Smooth muscle cell (in vitro differentiated cells): ENCODE measurements around the gene PITRM1. TPM values are rescaled to one million over a fixed set of nuclear protein-coding genes. Genes with fewer than 3 reads are reported as not detected.

Experiments
- DNase-seq: peaks from one replicate; lab custom pipeline; 2025; ENCODE audit not compliant: unreplicated experiment; lab: John Stamatoyannopoulos, UW
- H2AFZ ChIP-seq: fragments of 200-600 bp; sonication (generic); 2 replicates; pipeline ENCODE4 v1.6.0; 2016; ENCODE audit warnings: antibody characterized with exemption, low read depth, mild to moderate bottlenecking
- H3F3A ChIP-seq: fragments of 200-600 bp; sonication (generic); 2 replicates; pipeline ENCODE4 v1.6.0; 2017; ENCODE audit warnings: antibody characterized with exemption, low read depth
- H3K27ac ChIP-seq: fragments of 200-600 bp; sonication (generic); 2 replicates; pipeline ENCODE4 v1.5.1; 2016; ENCODE audit warnings: low read depth, mild to moderate bottlenecking
- H3K27me3 ChIP-seq: fragments of 200-600 bp; sonication (generic); 2 replicates; pipeline ENCODE4 v1.6.1; 2016; ENCODE audit warnings: low read depth, mild to moderate bottlenecking
- H3K36me3 ChIP-seq: fragments of 200-600 bp; sonication (generic); 2 replicates; pipeline ENCODE4 v1.5.1; 2016; ENCODE audit warnings: low read depth
- H3K4me1 ChIP-seq: fragments of 200-600 bp; sonication (generic); 2 replicates; pipeline ENCODE4 v1.5.1; 2016; ENCODE audit warnings: low read depth
- H3K4me2 ChIP-seq: fragments of 200-600 bp; sonication (generic); 2 replicates; pipeline ENCODE4 v1.6.0; 2016; ENCODE audit warnings: mild to moderate bottlenecking
- H3K4me3 ChIP-seq: fragments of 200-600 bp; sonication (generic); 2 replicates; pipeline ENCODE4 v1.5.1; 2016; ENCODE audit warnings: mild to moderate bottlenecking
- H3K79me2 ChIP-seq: fragments of 200-600 bp; sonication (generic); 2 replicates; pipeline ENCODE4 v1.6.0; 2016; ENCODE audit warnings: low read depth, mild to moderate bottlenecking
- H3K9ac ChIP-seq: fragments of 200-600 bp; sonication (generic); 2 replicates; pipeline ENCODE4 v1.6.0; 2016; ENCODE audit warnings: low read depth
- H3K9me3 ChIP-seq: fragments of 200-600 bp; sonication (generic); replicated peaks from 2 replicates; pipeline ENCODE4 v1.5.1; 2016; ENCODE audit warnings: low read depth
- H4K20me1 ChIP-seq: fragments of 200-600 bp; sonication (generic); 2 replicates; pipeline ENCODE4 v1.6.0; 2016; ENCODE audit warnings: low read depth
- WGBS: methylation state at CpG from one replicate; pipeline ENCODE4 v1.1.7; 2016; ENCODE audit warnings: low lambda C conversion rate; 5-methylcytosine and 5-hydroxymethylcytosine counted together
- polyA plus RNA-seq: library from polyadenylated mRNA; unstranded; fragments of >200 nt; fragmentation: Nextera tagmentation; extraction: Ambion mirVana; gene quantifications from 2 replicates; pipeline ENCODE4 v1.2.1, GENCODE V29; 2016
- total RNA-seq: library from RNA; depleted of rRNA; stranded (reverse); fragments of >200 nt; gene quantifications from 2 replicates; pipeline ENCODE4 v1.2.3, GENCODE V29; 2014
- TF ChIP-seq, protein P1 (sequence below): fragments of 200-600 bp; sonication (generic); IDR thresholded peaks from 2 replicates; pipeline ENCODE4 v1.5.1; 2017; ENCODE audit warnings: borderline replicate concordance, mild to moderate bottlenecking, antibody characterized with exemption; ENCODE audit not compliant: insufficient read depth, poor library complexity, severe bottlenecking

Gene PITRM1
- total and polyA plus RNA-seq, 2 experiments from 2014 or later: 49.2 to 61.3 TPM

- no peak overlapping the region for H3K9ac ChIP-seq
- no peak for DNase-seq
- no peaks in the 10 kb centered on the region for H3K4me1 ChIP-seq
- 92% methylated on average over 10 of the region's 10 CpGs for WGBS
- H3K27ac ChIP-seq: no peak overlapping the region
- no peak overlapping the region for H2AFZ ChIP-seq
- no peak overlapping the region for H3K4me2 ChIP-seq
- no peak overlapping the region for H3K4me3 ChIP-seq
- no peaks in the 10 kb centered on the region for H3K27me3 ChIP-seq
- TF ChIP-seq, protein P1, sequence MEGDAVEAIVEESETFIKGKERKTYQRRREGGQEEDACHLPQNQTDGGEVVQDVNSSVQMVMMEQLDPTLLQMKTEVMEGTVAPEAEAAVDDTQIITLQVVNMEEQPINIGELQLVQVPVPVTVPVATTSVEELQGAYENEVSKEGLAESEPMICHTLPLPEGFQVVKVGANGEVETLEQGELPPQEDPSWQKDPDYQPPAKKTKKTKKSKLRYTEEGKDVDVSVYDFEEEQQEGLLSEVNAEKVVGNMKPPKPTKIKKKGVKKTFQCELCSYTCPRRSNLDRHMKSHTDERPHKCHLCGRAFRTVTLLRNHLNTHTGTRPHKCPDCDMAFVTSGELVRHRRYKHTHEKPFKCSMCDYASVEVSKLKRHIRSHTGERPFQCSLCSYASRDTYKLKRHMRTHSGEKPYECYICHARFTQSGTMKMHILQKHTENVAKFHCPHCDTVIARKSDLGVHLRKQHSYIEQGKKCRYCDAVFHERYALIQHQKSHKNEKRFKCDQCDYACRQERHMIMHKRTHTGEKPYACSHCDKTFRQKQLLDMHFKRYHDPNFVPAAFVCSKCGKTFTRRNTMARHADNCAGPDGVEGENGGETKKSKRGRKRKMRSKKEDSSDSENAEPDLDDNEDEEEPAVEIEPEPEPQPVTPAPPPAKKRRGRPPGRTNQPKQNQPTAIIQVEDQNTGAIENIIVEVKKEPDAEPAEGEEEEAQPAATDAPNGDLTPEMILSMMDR: no peak
- H3K9me3 ChIP-seq: no peaks in the 10 kb centered on the region
- H3F3A ChIP-seq: no peaks in the 10 kb centered on the region
- H3K79me2 ChIP-seq: no peaks in the 10 kb centered on the region
- no peaks in the 10 kb centered on the region for H3K36me3 ChIP-seq
- H4K20me1 ChIP-seq: no peaks in the 10 kb centered on the region
Measured at GRCh38 chr10:3210251-3210877, 37.8 kb upstream of the PITRM1 start.

DNA sequence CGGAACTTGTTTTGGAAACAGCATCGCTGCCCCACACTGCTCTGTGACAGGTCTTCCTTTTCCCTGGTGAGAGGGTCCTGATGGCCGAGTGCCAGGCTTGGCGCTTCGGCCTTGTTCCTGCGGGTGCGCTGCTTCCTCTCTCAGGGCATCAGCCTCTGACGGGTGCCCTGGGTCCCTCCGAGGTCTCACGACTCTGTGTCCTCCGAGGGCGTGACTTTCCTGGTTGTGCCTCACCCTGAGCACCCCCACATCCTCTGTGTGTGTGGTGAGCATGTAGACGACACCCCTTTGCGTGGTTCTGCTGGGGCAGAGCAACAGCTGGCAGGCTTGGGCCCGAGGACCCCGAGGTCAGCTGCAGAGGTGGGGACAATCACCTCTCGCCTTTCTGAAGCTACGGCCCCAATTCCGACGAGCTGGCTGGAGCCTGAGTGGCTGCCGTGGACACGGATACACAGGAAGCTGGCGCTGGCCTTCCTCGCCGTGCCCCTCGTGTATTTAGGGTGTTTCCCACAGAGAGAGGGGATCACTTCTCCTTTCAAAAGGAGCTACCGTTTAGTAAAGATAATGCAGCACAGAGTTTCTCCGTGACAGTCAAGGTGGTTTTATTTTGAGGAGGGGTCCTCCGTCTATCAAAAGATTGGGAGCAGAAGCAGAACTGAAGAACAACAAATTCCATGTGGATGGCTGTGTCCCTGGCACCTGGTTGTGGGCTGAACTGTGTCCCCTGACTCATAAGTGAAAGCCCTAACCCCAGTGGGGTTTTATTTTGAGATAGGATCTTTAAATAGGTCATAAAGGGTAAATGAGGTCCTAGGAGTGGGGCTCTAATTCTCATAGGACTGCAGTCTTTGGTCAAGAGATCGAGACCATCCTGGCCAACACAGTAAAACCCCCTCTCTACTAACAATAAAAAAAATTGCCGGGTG lies 36.2 kb upstream of the PITRM1 start:
- Histone ChIP-seq H4K20me1 (no peaks in the 10 kb centered on the region), H3K27ac (no peak overlapping the region), H3K4me3 (no peak overlapping the region), H3K9ac (no peak overlapping the region), H3K4me2 (no peak overlapping the region), H3K4me1 (peaks cover 3% of the 10 kb centered on the region), H3K79me2 (no peaks in the 10 kb centered on the region), H3K27me3 (no peaks in the 10 kb centered on the region), H3K9me3 (no peaks in the 10 kb centered on the region), H3F3A (no peaks in the 10 kb centered on the region), H3K36me3 (no peaks in the 10 kb centered on the region), H2AFZ (no peak overlapping the region)
- DNase-seq: no peak
- 96% methylated on average over 31 of the region's 31 CpGs for WGBS
- TF ChIP-seq, protein P1: no peak

GRCh38 chr10:3207351-3207750 lies 34.8 kb upstream of the PITRM1 start:
- Histone ChIP-seq H3K27ac (no peak overlapping the region), H2AFZ (no peak overlapping the region), H3K4me3 (no peak overlapping the region), H3K9me3 (no peaks in the 10 kb centered on the region), H3K4me2 (no peak overlapping the region), H3F3A (no peaks in the 10 kb centered on the region), H3K79me2 (no peaks in the 10 kb centered on the region), H3K4me1 (peaks cover 3% of the 10 kb centered on the region), H3K36me3 (no peaks in the 10 kb centered on the region), H3K27me3 (no peaks in the 10 kb centered on the region), H3K9ac (no peak overlapping the region), H4K20me1 (no peaks in the 10 kb centered on the region)
- 90% methylated on average over 8 of the region's 8 CpGs for WGBS
- no peak for DNase-seq
- TF ChIP-seq, protein P1: no peak
